ENCODE data around the gene OR1E1. TPM values are rescaled to one million over a fixed set of nuclear protein-coding genes. Genes with fewer than 3 reads are reported as not detected.
A peak's percentile ranks its signal among the peaks of the same experiment; 100 is the strongest.
"Not testable (repeated sequence)": the region's sequence is repeated elsewhere in the genome, so short reads cannot be mapped to it uniquely, and the experiment has no call there.

OR1E1 gene
- polyA plus RNA-seq (2013) = not detected

DNA sequence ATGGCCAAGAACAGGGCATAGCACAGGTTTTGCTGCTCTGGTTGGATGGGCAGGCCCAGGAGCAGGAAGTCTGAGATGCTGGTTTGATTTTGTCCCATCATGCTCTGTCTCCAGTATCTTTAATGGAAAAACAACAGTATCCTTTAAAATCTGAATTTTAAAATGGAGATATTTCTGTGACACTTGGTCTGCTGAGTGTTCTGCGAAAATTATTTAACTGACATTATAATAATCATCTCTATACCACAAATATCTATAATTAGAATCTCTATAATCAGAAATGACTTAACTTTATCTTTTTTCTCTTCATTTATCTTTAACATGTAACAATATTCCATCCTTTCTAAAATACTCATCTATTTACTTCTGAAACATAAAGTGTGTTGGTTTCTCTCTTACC, at the start of gene OR1E1:
OR1E1 (minus strand) TSS at position 101 of the 400 bp plus-strand sequence; CDS start at position 101, 0 bp downstream.
- no peaks in the 10 kb centered on the region for H3K36me3 ChIP-seq (ENCODE audit: control insufficient read depth in 4 of 4, insufficient read depth in 4 of 4, low read length in 3 of 4)
- CTCF ChIA-PET = no interaction called here
- peaks cover 0 to 2% (median 0%) of the 10 kb centered on the region in 5 experiments for H3K27me3 ChIP-seq (replicated peaks in 2 of 5; ENCODE audit: control insufficient read depth in 4 of 5, insufficient read depth in 5 of 5, low read length in 4 of 5)

GRCh38 chr17:3447625-3448024, 49.4 kb upstream of the OR1E1 start:
- CTCF ChIA-PET = no interaction called here
- DNase-seq = peak; percentile 66 to 74 (median 73)
- Histone ChIP-seq H3K4me1 (ENCODE audit: control extremely low read depth in 1 of 4, control insufficient read depth in 4 of 4, insufficient read depth in 4 of 4, low read length in 3 of 4) (no peaks in the 10 kb centered on the region), H3K27ac (ENCODE audit: insufficient read depth in 1 of 2, low read depth in 1 of 2, low read length in 2 of 2, poor library complexity in 1 of 2, severe bottlenecking in 2 of 2) (no peak overlapping the region), H3K36me3 (ENCODE audit: control insufficient read depth in 4 of 4, insufficient read depth in 4 of 4, low read length in 3 of 4) (no peaks in the 10 kb centered on the region), H3K9me3 (ENCODE audit: control extremely low read depth in 1 of 5, control insufficient read depth in 4 of 5, insufficient read depth in 2 of 5, low read depth in 1 of 5, low read length in 4 of 5) (no peaks in the 10 kb centered on the region), H3K4me3 (ENCODE audit: control insufficient read depth in 1 of 7, extremely low read depth in 1 of 7, insufficient read depth in 4 of 7, low read depth in 2 of 7, low read length in 6 of 7) (no peak overlapping the region), H3K27me3 (replicated peaks in 2 of 5; ENCODE audit: control insufficient read depth in 4 of 5, insufficient read depth in 5 of 5, low read length in 4 of 5) (peaks cover 0 to 2% (median 0%) of the 10 kb centered on the region in 5 experiments)
- POLR2A ChIA-PET = no interaction called here
- WGBS (ENCODE audit: insufficient coverage) = 25% methylated on average over 2 of the region's 2 CpGs

More for the DNA sequence above, at the start of gene OR1E1:
- Histone ChIP-seq H3K27ac (ENCODE audit: insufficient read depth in 1 of 2, low read depth in 1 of 2, low read length in 2 of 2, poor library complexity in 1 of 2, severe bottlenecking in 2 of 2) (no peak within 1 kb of the TSS), H3K4me1 (ENCODE audit: control extremely low read depth in 1 of 4, control insufficient read depth in 4 of 4, insufficient read depth in 4 of 4, low read length in 3 of 4) (no peaks in the 10 kb centered on the region), H3K9me3 (ENCODE audit: control extremely low read depth in 1 of 5, control insufficient read depth in 4 of 5, insufficient read depth in 2 of 5, low read depth in 1 of 5, low read length in 4 of 5) (no peaks in the 10 kb centered on the region), H3K4me3 (ENCODE audit: control insufficient read depth in 1 of 7, extremely low read depth in 1 of 7, insufficient read depth in 4 of 7, low read depth in 2 of 7, low read length in 6 of 7) (no peak within 1 kb of the TSS)
- POLR2A ChIA-PET = no interaction called here
- DNase-seq = no peak
- WGBS (ENCODE audit: insufficient coverage) = no CpG with 5 or more reads among the region's 1 CpG

- WGBS (ENCODE audit: insufficient coverage) = no CpG with 5 or more reads among the region's 2 CpGs
- ChIA-PET POLR2A (no interaction called here), CTCF (no interaction called here)
- H3K4me1 ChIP-seq (ENCODE audit: control extremely low read depth in 1 of 4, control insufficient read depth in 4 of 4, insufficient read depth in 4 of 4, low read length in 3 of 4) = no peaks in the 10 kb centered on the region
- H3K9me3 ChIP-seq (ENCODE audit: control extremely low read depth in 1 of 5, control insufficient read depth in 4 of 5, insufficient read depth in 2 of 5, low read depth in 1 of 5, low read length in 4 of 5) = no peaks in the 10 kb centered on the region
- H3K27ac ChIP-seq (ENCODE audit: insufficient read depth in 1 of 2, low read depth in 1 of 2, low read length in 2 of 2, poor library complexity in 1 of 2, severe bottlenecking in 2 of 2) = no peak overlapping the region
- H3K27me3 ChIP-seq (replicated peaks in 2 of 5; ENCODE audit: control insufficient read depth in 4 of 5, insufficient read depth in 5 of 5, low read length in 4 of 5) = peaks cover 0 to 8% (median 0%) of the 10 kb centered on the region in 5 experiments
- no peak overlapping the region for H3K4me3 ChIP-seq (ENCODE audit: control insufficient read depth in 1 of 7, extremely low read depth in 1 of 7, insufficient read depth in 4 of 7, low read depth in 2 of 7, low read length in 6 of 7)
- no peak for DNase-seq
- no peaks in the 10 kb centered on the region for H3K36me3 ChIP-seq (ENCODE audit: control insufficient read depth in 4 of 4, insufficient read depth in 4 of 4, low read length in 3 of 4)
Measured at GRCh38 chr17:3440451-3440850, 42.2 kb upstream of the OR1E1 start.

GRCh38 chr17:3438368-3438767, 40.2 kb upstream of the OR1E1 start:
- Histone ChIP-seq H3K9me3 (ENCODE audit: control extremely low read depth in 1 of 5, control insufficient read depth in 4 of 5, insufficient read depth in 2 of 5, low read depth in 1 of 5, low read length in 4 of 5) (no peaks in the 10 kb centered on the region), H3K4me3 (ENCODE audit: control insufficient read depth in 1 of 7, extremely low read depth in 1 of 7, insufficient read depth in 4 of 7, low read depth in 2 of 7, low read length in 6 of 7) (no peak overlapping the region), H3K4me1 (ENCODE audit: control extremely low read depth in 1 of 4, control insufficient read depth in 4 of 4, insufficient read depth in 4 of 4, low read length in 3 of 4) (peaks cover 0 to 1% (median 0%) of the 10 kb centered on the region in 4 experiments), H3K27me3 (replicated peaks in 2 of 5; ENCODE audit: control insufficient read depth in 4 of 5, insufficient read depth in 5 of 5, low read length in 4 of 5) (peaks cover 0 to 8% (median 0%) of the 10 kb centered on the region in 5 experiments), H3K27ac (ENCODE audit: insufficient read depth in 1 of 2, low read depth in 1 of 2, low read length in 2 of 2, poor library complexity in 1 of 2, severe bottlenecking in 2 of 2) (no peak overlapping the region), H3K36me3 (ENCODE audit: control insufficient read depth in 4 of 4, insufficient read depth in 4 of 4, low read length in 3 of 4) (no peaks in the 10 kb centered on the region)
- ChIA-PET CTCF (no interaction called here), POLR2A (no interaction called here)
- 100% methylated on average over 1 of the region's 1 CpG for WGBS (ENCODE audit: insufficient coverage)
- DNase-seq = no peak

- no peak within 1 kb of the TSS for H3K4me3 ChIP-seq (ENCODE audit: control insufficient read depth in 1 of 7, extremely low read depth in 1 of 7, insufficient read depth in 4 of 7, low read depth in 2 of 7, low read length in 6 of 7)
- peaks cover 0 to 7% (median 0%) of the 10 kb centered on the region in 5 experiments for H3K9me3 ChIP-seq (ENCODE audit: control extremely low read depth in 1 of 5, control insufficient read depth in 4 of 5, insufficient read depth in 2 of 5, low read depth in 1 of 5, low read length in 4 of 5)
- CTCF ChIA-PET = no interaction called here
- WGBS (ENCODE audit: insufficient coverage) = 100% methylated on average over 2 of the region's 3 CpGs
- no peak for DNase-seq
- H3K27me3 ChIP-seq (replicated peaks in 2 of 5; ENCODE audit: control insufficient read depth in 4 of 5, insufficient read depth in 5 of 5, low read length in 4 of 5) = peaks cover 0 to 3% (median 0%) of the 10 kb centered on the region in 5 experiments
- H3K27ac ChIP-seq (ENCODE audit: insufficient read depth in 1 of 2, low read depth in 1 of 2, low read length in 2 of 2, poor library complexity in 1 of 2, severe bottlenecking in 2 of 2) = no peak within 1 kb of the TSS
- H3K4me1 ChIP-seq (ENCODE audit: control extremely low read depth in 1 of 4, control insufficient read depth in 4 of 4, insufficient read depth in 4 of 4, low read length in 3 of 4) = peaks cover 0 to 2% (median 0%) of the 10 kb centered on the region in 4 experiments
- POLR2A ChIA-PET = no interaction called here
- no peaks in the 10 kb centered on the region for H3K36me3 ChIP-seq (ENCODE audit: control insufficient read depth in 4 of 4, insufficient read depth in 4 of 4, low read length in 3 of 4)
Measured at GRCh38 chr17:3433741-3434140, 35.5 kb upstream of the OR1E1 start, which contains the start of gene OR1E2. TSS of gene OR1E2 (minus strand) at chr17:3433841. CDS start at chr17:3433841, 0 bp downstream.

GRCh38 chr17:3433215-3433614, 35.0 kb upstream of the OR1E1 start:
- DNase-seq = peak; percentile 83 to 98 (median 96)
- H3K9me3 ChIP-seq (ENCODE audit: control extremely low read depth in 1 of 5, control insufficient read depth in 4 of 5, insufficient read depth in 2 of 5, low read depth in 1 of 5, low read length in 4 of 5); H3K36me3 ChIP-seq (ENCODE audit: control insufficient read depth in 4 of 4, insufficient read depth in 4 of 4, low read length in 3 of 4); CTCF ChIA-PET; H3K4me3 ChIP-seq (ENCODE audit: control insufficient read depth in 1 of 7, extremely low read depth in 1 of 7, insufficient read depth in 4 of 7, low read depth in 2 of 7, low read length in 6 of 7); POLR2A ChIA-PET; H3K27ac ChIP-seq (ENCODE audit: insufficient read depth in 1 of 2, low read depth in 1 of 2, low read length in 2 of 2, poor library complexity in 1 of 2, severe bottlenecking in 2 of 2); H3K27me3 ChIP-seq (replicated peaks in 2 of 5; ENCODE audit: control insufficient read depth in 4 of 5, insufficient read depth in 5 of 5, low read length in 4 of 5); H3K4me1 ChIP-seq (ENCODE audit: control extremely low read depth in 1 of 4, control insufficient read depth in 4 of 4, insufficient read depth in 4 of 4, low read length in 3 of 4): not testable (repeated sequence)
- 3% methylated on average over 6 of the region's 7 CpGs for WGBS (ENCODE audit: insufficient coverage)

GRCh38 chr17:3418222-3418621, 20.0 kb upstream of the OR1E1 start:
- no peaks in the 10 kb centered on the region for H3K36me3 ChIP-seq (ENCODE audit: control insufficient read depth in 4 of 4, insufficient read depth in 4 of 4, low read length in 3 of 4)
- no peak overlapping the region for H3K4me3 ChIP-seq (ENCODE audit: control insufficient read depth in 1 of 7, extremely low read depth in 1 of 7, insufficient read depth in 4 of 7, low read depth in 2 of 7, low read length in 6 of 7)
- 86% methylated on average over 1 of the region's 2 CpGs for WGBS (ENCODE audit: insufficient coverage)
- H3K9me3 ChIP-seq (ENCODE audit: control extremely low read depth in 1 of 5, control insufficient read depth in 4 of 5, insufficient read depth in 2 of 5, low read depth in 1 of 5, low read length in 4 of 5) = peaks cover 0 to 5% (median 0%) of the 10 kb centered on the region in 5 experiments
- peaks cover 0 to 2% (median under 1%) of the 10 kb centered on the region in 4 experiments for H3K4me1 ChIP-seq (ENCODE audit: control extremely low read depth in 1 of 4, control insufficient read depth in 4 of 4, insufficient read depth in 4 of 4, low read length in 3 of 4)
- CTCF ChIA-PET = no interaction called here
- H3K27ac ChIP-seq (ENCODE audit: insufficient read depth in 1 of 2, low read depth in 1 of 2, low read length in 2 of 2, poor library complexity in 1 of 2, severe bottlenecking in 2 of 2) = no peak overlapping the region
- POLR2A ChIA-PET = no interaction called here
- no peak for DNase-seq
- H3K27me3 ChIP-seq (replicated peaks in 2 of 5; ENCODE audit: control insufficient read depth in 4 of 5, insufficient read depth in 5 of 5, low read length in 4 of 5) = no peaks in the 10 kb centered on the region

Measured in common myeloid progenitor, CD34-positive (primary cell).